PC-9 (cell line): ENCODE measurements around the gene OPN4. TPM values are rescaled to one million over a fixed set of nuclear protein-coding genes. Genes with fewer than 3 reads are reported as not detected.

Experiments used
- BruUV-seq: library from RNA; stranded (reverse); fragments of 400-500 nt; replicated peaks from 2 replicates; lab custom pipeline; 2021; lab: Mats Ljungman, UMichigan
- CTCF ChIA-PET: fragments of 300-600 bp; sonication (Branson Sonifier 250); formaldehyde crosslinking; loops from one replicate; lab custom pipeline; 2022; ENCODE audit warnings: antibody characterized with exemption; lab: Charles Lee
- POLR2A ChIA-PET: fragments of 300-600 bp; sonication (Branson Sonifier 250); formaldehyde crosslinking; loops from one replicate; lab custom pipeline; 2022; ENCODE audit warnings: antibody characterized with exemption; ENCODE audit not compliant: unreplicated experiment; lab: Charles Lee
- DNase-seq, 2 experiments: peaks; one replicate each; pipeline versions ENCODE4 v3.0.0 to v3.0.0-alpha.2; 2015 to 2022; ENCODE audit warnings: mixed read lengths in 1 of 2
- H2AFZ ChIP-seq: fragments of 200-600 bp; sonication (generic); 2 replicates; pipeline ENCODE4 v1.8.1; 2017; ENCODE audit warnings: antibody characterized with exemption
- H3F3A ChIP-seq: fragments of 200-600 bp; sonication (generic); 2 replicates; pipeline ENCODE4 v1.8.1; 2017; ENCODE audit warnings: antibody characterized with exemption, mild to moderate bottlenecking, low read depth; ENCODE audit not compliant: insufficient read depth
- H3K27ac ChIP-seq: fragments of 200-600 bp; sonication (generic); 2 replicates; pipeline ENCODE4 v1.6.1; 2016; ENCODE audit warnings: mixed run types
- H3K27me3 ChIP-seq: fragments of 200-600 bp; sonication (generic); 2 replicates; pipeline ENCODE4 v1.6.1; 2016; ENCODE audit warnings: low read depth, mixed run types; ENCODE audit not compliant: insufficient read depth
- H3K36me3 ChIP-seq: fragments of 200-600 bp; sonication (generic); 2 replicates; pipeline ENCODE4 v1.6.1; 2016; ENCODE audit warnings: low read depth, mixed run types
- H3K4me1 ChIP-seq: fragments of 200-600 bp; sonication (generic); replicated peaks from 2 replicates; pipeline ENCODE4 v1.6.1; 2016; ENCODE audit warnings: mixed run types; ENCODE audit not compliant: insufficient read depth
- H3K4me2 ChIP-seq: fragments of 200-600 bp; sonication (generic); 2 replicates; pipeline ENCODE4 v1.6.1; 2017; ENCODE audit warnings: mixed run types
- H3K4me3 ChIP-seq: fragments of 200-600 bp; sonication (generic); 2 replicates; pipeline ENCODE4 v1.6.1; 2016; ENCODE audit warnings: mixed run types
- H3K79me2 ChIP-seq: fragments of 200-600 bp; sonication (generic); 2 replicates; pipeline ENCODE4 v1.6.1; 2017; ENCODE audit warnings: low read depth, mixed run types
- H3K9me2 ChIP-seq: fragments of 200-600 bp; sonication (generic); 2 replicates; pipeline ENCODE4 v1.8.1; 2017; ENCODE audit warnings: mild to moderate bottlenecking; ENCODE audit not compliant: insufficient read depth
- H3K9me3 ChIP-seq: fragments of 200-600 bp; sonication (generic); 2 replicates; pipeline ENCODE4 v1.8.1; 2016; ENCODE audit warnings: low read depth; ENCODE audit not compliant: insufficient read depth
- H4K20me1 ChIP-seq: fragments of 200-600 bp; sonication (generic); 2 replicates; pipeline ENCODE4 v1.8.1; 2017; ENCODE audit not compliant: insufficient read depth
- EZH2 ChIP-seq: fragments of 200-600 bp; sonication (generic); IDR thresholded peaks from 2 replicates; pipeline ENCODE4 v1.8.0; 2017; ENCODE audit warnings: antibody characterized with exemption, low read depth
- intact Hi-C: fragments of 100-400 bp; cut with micrococcal nuclease; formaldehyde crosslinking; loops from one replicate; pipeline ENCODE4 v1.10.0; 2022; ENCODE audit not compliant: unreplicated experiment
- total RNA-seq: library from RNA; stranded (reverse); gene quantifications from 2 replicates; pipeline ENCODE4 v1.2.3, GENCODE V29; 2021
- TF ChIP-seq, protein P1 (sequence below): fragments of 200-600 bp; sonication (generic); conservative IDR thresholded peaks from 2 replicates; pipeline ENCODE4 v1.6.1; 2017; ENCODE audit warnings: mixed run types, antibody characterized with exemption, mild to moderate bottlenecking, moderate library complexity

The OPN4 gene
- total RNA-seq, 1 experiment from 2014 or later: 0.15 TPM

DNA sequence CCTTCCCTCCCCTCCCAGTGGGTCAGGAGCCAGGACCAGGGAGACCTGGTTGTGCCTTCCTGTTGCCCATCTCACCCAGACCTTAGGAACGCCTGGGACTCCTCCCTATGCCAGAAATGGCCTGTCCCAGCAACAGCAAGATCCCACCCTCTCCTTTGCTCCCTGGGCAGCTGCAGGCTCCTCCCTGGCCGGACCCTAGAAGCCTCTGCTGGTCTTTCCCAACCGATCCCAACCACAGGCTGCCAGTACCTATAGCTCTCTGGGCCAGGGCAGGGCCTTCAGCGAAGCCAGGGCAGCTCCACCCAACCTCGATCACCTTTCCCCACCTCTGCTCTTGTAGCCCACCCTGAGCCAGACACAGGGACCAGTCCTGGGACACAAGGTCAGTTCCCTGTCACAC is 35.9 kb downstream of the OPN4 start:
- DNase-seq: no peak
- Histone ChIP-seq H3K9me3 (no peaks in the 10 kb centered on the region), H3K27me3 (no peaks in the 10 kb centered on the region), H3K27ac (no peak overlapping the region), H3F3A (no peaks in the 10 kb centered on the region), H3K4me1 (no peaks in the 10 kb centered on the region), H2AFZ (no peak overlapping the region), H3K36me3 (no peaks in the 10 kb centered on the region), H3K4me2 (no peak overlapping the region), H3K79me2 (no peaks in the 10 kb centered on the region), H3K9me2 (no peaks in the 10 kb centered on the region), H3K4me3 (no peak overlapping the region), H4K20me1 (no peaks in the 10 kb centered on the region)
- BruUV-seq: no TSS peak
- ChIA-PET CTCF (interaction anchor here (0.5 kb wide), 1 partner anchor 83 kb away, joined by 14 read pairs; no protein-coding TSS in a partner anchor), POLR2A (no interaction called here)
- intact Hi-C loops: no loop called here
- TF ChIP-seq, protein P1, sequence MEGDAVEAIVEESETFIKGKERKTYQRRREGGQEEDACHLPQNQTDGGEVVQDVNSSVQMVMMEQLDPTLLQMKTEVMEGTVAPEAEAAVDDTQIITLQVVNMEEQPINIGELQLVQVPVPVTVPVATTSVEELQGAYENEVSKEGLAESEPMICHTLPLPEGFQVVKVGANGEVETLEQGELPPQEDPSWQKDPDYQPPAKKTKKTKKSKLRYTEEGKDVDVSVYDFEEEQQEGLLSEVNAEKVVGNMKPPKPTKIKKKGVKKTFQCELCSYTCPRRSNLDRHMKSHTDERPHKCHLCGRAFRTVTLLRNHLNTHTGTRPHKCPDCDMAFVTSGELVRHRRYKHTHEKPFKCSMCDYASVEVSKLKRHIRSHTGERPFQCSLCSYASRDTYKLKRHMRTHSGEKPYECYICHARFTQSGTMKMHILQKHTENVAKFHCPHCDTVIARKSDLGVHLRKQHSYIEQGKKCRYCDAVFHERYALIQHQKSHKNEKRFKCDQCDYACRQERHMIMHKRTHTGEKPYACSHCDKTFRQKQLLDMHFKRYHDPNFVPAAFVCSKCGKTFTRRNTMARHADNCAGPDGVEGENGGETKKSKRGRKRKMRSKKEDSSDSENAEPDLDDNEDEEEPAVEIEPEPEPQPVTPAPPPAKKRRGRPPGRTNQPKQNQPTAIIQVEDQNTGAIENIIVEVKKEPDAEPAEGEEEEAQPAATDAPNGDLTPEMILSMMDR: no peak
- TF ChIP-seq EZH2: no peak

DNA sequence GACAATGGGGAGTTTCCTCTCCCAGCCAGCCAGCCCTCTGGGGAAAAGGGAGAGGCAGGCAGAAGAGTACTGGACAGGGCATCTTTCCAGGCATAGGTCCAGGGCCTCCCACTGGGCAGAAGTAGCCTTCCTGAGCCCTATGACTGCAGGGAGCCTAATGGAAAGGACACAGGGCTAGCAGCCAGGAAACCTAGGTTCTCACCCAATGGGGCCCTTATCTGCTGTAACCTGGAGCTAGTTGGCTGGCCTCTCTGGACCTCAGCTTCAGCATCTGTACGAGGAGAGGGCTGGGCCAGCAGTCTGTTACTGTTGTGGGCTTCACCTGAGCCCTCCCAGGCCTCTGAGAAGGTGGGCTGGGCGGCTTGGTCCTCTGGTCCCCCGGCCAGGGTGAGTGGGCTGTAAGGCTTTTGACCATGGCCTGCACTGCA is 36.3 kb downstream of the OPN4 start:
- TF ChIP-seq EZH2: no peak
- TF ChIP-seq, protein P1: no peak
- Histone ChIP-seq H3K4me2 (no peak overlapping the region), H3K27me3 (no peaks in the 10 kb centered on the region), H3K36me3 (no peaks in the 10 kb centered on the region), H3K9me2 (no peaks in the 10 kb centered on the region), H4K20me1 (no peaks in the 10 kb centered on the region), H3K4me1 (no peaks in the 10 kb centered on the region), H3K4me3 (no peak overlapping the region), H3K27ac (no peak overlapping the region), H3F3A (no peaks in the 10 kb centered on the region), H2AFZ (no peak overlapping the region), H3K79me2 (no peaks in the 10 kb centered on the region), H3K9me3 (no peaks in the 10 kb centered on the region)
- no TSS peak for BruUV-seq
- intact Hi-C loops: no loop called here
- CTCF ChIA-PET: no interaction called here
- DNase-seq: no peak
- POLR2A ChIA-PET: no interaction called here

DNA sequence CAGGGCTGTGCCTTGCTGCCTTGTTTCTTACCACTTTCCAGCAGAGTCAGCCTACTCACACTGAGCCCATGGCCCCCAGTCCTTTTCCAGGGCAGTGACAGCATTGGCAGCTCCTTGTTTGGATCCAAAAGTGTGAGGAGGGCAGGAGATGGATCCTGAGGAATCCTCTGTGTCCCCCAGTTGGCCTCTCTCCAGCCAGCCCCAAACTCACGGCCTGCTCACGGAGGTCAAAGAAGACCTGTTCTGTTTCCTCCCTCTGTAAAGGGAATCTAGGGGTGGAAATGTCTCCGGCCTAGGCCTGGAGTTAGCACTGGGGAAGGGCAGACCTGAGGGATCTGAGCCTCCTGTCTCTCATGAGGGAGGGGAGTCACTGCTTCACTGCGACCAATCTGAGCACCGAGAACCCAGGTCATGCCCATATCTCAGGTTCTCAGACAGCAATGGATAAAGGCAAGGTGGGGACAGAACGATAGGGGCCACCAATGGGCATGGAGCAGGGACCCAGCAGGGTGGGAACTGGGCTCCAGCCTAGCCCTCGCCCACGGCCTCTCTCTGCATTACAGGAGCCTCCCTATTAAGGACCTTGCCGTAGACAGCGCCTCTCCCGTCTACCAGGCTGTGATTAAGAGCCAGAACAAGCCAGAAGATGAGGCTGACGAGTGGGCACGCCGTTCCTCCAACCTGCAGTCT is 37.1 kb downstream of the OPN4 start:
- Histone ChIP-seq H3K4me2 (no peak overlapping the region), H4K20me1 (no peaks in the 10 kb centered on the region), H3K9me2 (no peaks in the 10 kb centered on the region), H3F3A (no peaks in the 10 kb centered on the region), H3K27me3 (no peaks in the 10 kb centered on the region), H3K9me3 (no peaks in the 10 kb centered on the region), H3K79me2 (no peaks in the 10 kb centered on the region), H3K27ac (no peak overlapping the region), H3K4me1 (no peaks in the 10 kb centered on the region), H3K36me3 (no peaks in the 10 kb centered on the region), H2AFZ (no peak overlapping the region), H3K4me3 (no peak overlapping the region)
- no TSS peak for BruUV-seq
- CTCF ChIA-PET: no interaction called here
- intact Hi-C loops: no loop called here
- no peak for DNase-seq
- POLR2A ChIA-PET: no interaction called here
- TF ChIP-seq, protein P1: no peak
- no peak for TF ChIP-seq EZH2
